SK-N-SH (cell line): ENCODE measurements around the gene THBS1. TPM values are rescaled to one million over a fixed set of nuclear protein-coding genes. Genes with fewer than 3 reads are reported as not detected.
A peak's percentile ranks its signal among the peaks of the same experiment; 100 is the strongest.

ENCODE experiments used
- CTCF ChIA-PET: fragments of 300-600, 350-600 bp; formaldehyde crosslinking; extraction: SDS; loops from one replicate; lab custom pipeline; 2021; lab: Yijun Ruan, JAX
- POLR2A ChIA-PET: fragments of 350-600 bp; sonication (Branson Sonifier 250); formaldehyde crosslinking; extraction: SDS; loops from one replicate; lab custom pipeline; 2020; ENCODE audit warnings: antibody characterized with exemption, inconsistent platforms; lab: Yijun Ruan, JAX
- DNase-seq: peaks from one replicate; pipeline ENCODE4 v3.0.0; 2012
- H2AFZ ChIP-seq: fragments of 200-600 bp; sonication (generic); 2 replicates; pipeline ENCODE4 v1.8.1; 2016; ENCODE audit warnings: antibody characterized with exemption, mild to moderate bottlenecking, low read depth
- H3F3A ChIP-seq: fragments of 200-600 bp; sonication (generic); replicated peaks from 2 replicates; pipeline ENCODE3; 2016; ENCODE audit warnings: antibody characterized with exemption, mild to moderate bottlenecking; ENCODE audit not compliant: insufficient read depth
- H3K27ac ChIP-seq, 2 experiments: fragments of 200-500 bp in 1 of 2; fragments of 200-600 bp in 1 of 2; sonication (Bioruptor generic) in 1 of 2; sonication (generic), shearing (Covaris generic) in 1 of 2; 2 replicates each; pipeline versions ENCODE4 v1.5.1 to v1.6.1; 2014 to 2016; ENCODE audit warnings: low read depth in 2 of 2, inconsistent platforms in 1 of 2, low read length in 1 of 2, mild to moderate bottlenecking in 1 of 2, mixed read lengths in 1 of 2
- H3K27me3 ChIP-seq: fragments of 200-600 bp; sonication (generic), shearing (Covaris generic); 2 replicates; pipeline ENCODE4 v1.6.1; 2016; ENCODE audit warnings: mixed run types; ENCODE audit not compliant: insufficient read depth
- H3K36me3 ChIP-seq, 2 experiments: fragments of 200-500 bp in 1 of 2; fragments of 200-600 bp in 1 of 2; sonication (Bioruptor generic) in 1 of 2; sonication (generic) in 1 of 2; replicated peaks in 1 of 2; 2 replicates each; pipeline versions ENCODE3 to v1.5.1; 2014 to 2016; ENCODE audit warnings: low read length in 1 of 2, mild to moderate bottlenecking in 1 of 2; ENCODE audit not compliant: insufficient read depth in 2 of 2, control insufficient read depth in 1 of 2
- H3K4me1 ChIP-seq, 2 experiments: fragments of 200-500 bp in 1 of 2; fragments of 200-600 bp in 1 of 2; sonication (Bioruptor generic) in 1 of 2; sonication (generic), shearing (Covaris generic) in 1 of 2; 2 replicates each; pipeline versions ENCODE4 v1.5.1 to v1.6.1; 2014 to 2016; ENCODE audit warnings: low read depth in 1 of 2, low read length in 1 of 2, mixed run types in 1 of 2; ENCODE audit not compliant: insufficient read depth in 2 of 2, control insufficient read depth in 1 of 2
- H3K4me2 ChIP-seq: fragments of 200-600 bp; sonication (generic), shearing (Covaris generic); 2 replicates; pipeline ENCODE4 v1.6.1; 2017; ENCODE audit warnings: mixed run types
- H3K4me3 ChIP-seq, 2 experiments: fragments of 200-500 bp in 1 of 2; fragments of 200-600 bp in 1 of 2; sonication (Bioruptor generic) in 1 of 2; sonication (generic), shearing (Covaris generic) in 1 of 2; 2 replicates each; pipeline versions ENCODE4 v1.5.1 to v1.8.1; 2014 to 2016; ENCODE audit warnings: low read depth in 2 of 2, inconsistent platforms in 1 of 2, low read length in 1 of 2, mild to moderate bottlenecking in 1 of 2, mixed read lengths in 1 of 2, moderate library complexity in 1 of 2
- H3K79me2 ChIP-seq: fragments of 200-600 bp; sonication (generic); 2 replicates; pipeline ENCODE4 v1.8.1; 2017; ENCODE audit warnings: mild to moderate bottlenecking; ENCODE audit not compliant: insufficient read depth
- H3K9ac ChIP-seq: fragments of 200-600 bp; sonication (generic); 2 replicates; pipeline ENCODE4 v1.6.1; 2017; ENCODE audit warnings: mixed run types
- H3K9me2 ChIP-seq: fragments of 200-600 bp; sonication (generic); 2 replicates; pipeline ENCODE4 v1.6.1; 2017; ENCODE audit warnings: mixed run types
- H3K9me3 ChIP-seq: fragments of 200-600 bp; sonication (generic); 2 replicates; pipeline ENCODE4 v1.6.1; 2017; ENCODE audit warnings: mixed run types, mild to moderate bottlenecking, moderate library complexity
- H4K20me1 ChIP-seq: fragments of 200-600 bp; sonication (generic); 2 replicates; pipeline ENCODE4 v1.6.1; 2017; ENCODE audit warnings: mild to moderate bottlenecking, mixed run types; ENCODE audit not compliant: insufficient read depth
- CHD2 ChIP-seq: fragments of 150-350 bp; IDR thresholded peaks from 2 replicates; pipeline ENCODE4 v1.6.1; 2018; ENCODE audit warnings: low read length; ENCODE audit not compliant: partially characterized antibody
- CTCF ChIP-seq: fragments of 200-600 bp; sonication (generic); IDR thresholded peaks from 2 replicates; pipeline ENCODE4 v1.6.1; 2017; ENCODE audit warnings: antibody characterized with exemption, mild to moderate bottlenecking, moderate library complexity
- EP300 ChIP-seq, 2 experiments: IDR thresholded peaks; 2 replicates each; pipeline versions ENCODE4 v1.4.0 to v1.6.1; 2012; ENCODE audit warnings: borderline replicate concordance in 1 of 2, low read depth in 1 of 2, low read length in 1 of 2
- EZH2phosphoT487 ChIP-seq: fragments of 200-600 bp; sonication (generic); IDR thresholded peaks from 2 replicates; pipeline ENCODE4 v1.6.1; 2017; ENCODE audit warnings: low read depth, mixed run types, mild to moderate bottlenecking, antibody characterized with exemption, moderate library complexity, borderline replicate concordance
- FOXJ3 ChIP-seq: sonication (generic); formaldehyde crosslinking; IDR thresholded peaks from 2 replicates; pipeline ENCODE4 v1.5.1; 2020; ENCODE audit warnings: mild to moderate bottlenecking, missing genetic modification reagents
- FOXM1 ChIP-seq: IDR thresholded peaks from 2 replicates; pipeline ENCODE4 v1.4.0; 2012; ENCODE audit warnings: low read depth, mild to moderate bottlenecking
- GABPA ChIP-seq: IDR thresholded peaks from 2 replicates; pipeline ENCODE4 v1.4.0; 2012; ENCODE audit warnings: low read depth, mild to moderate bottlenecking
- IRF3 ChIP-seq: fragments of 150-350 bp; IDR thresholded peaks from 2 replicates; pipeline ENCODE4 v1.6.1; 2016; ENCODE audit warnings: mild to moderate bottlenecking, low read depth, low read length
- JUND ChIP-seq: IDR thresholded peaks from 2 replicates; pipeline ENCODE4 v1.4.0; 2012
- MAX ChIP-seq: IDR thresholded peaks from 2 replicates; pipeline ENCODE4 v1.4.0; 2012; ENCODE audit warnings: low read depth
- NFIC ChIP-seq: IDR thresholded peaks from 2 replicates; pipeline ENCODE4 v1.4.0; 2012; ENCODE audit warnings: borderline replicate concordance
- NRF1 ChIP-seq: IDR thresholded peaks from 2 replicates; pipeline ENCODE4 v1.6.1; 2012; ENCODE audit warnings: low read depth, mild to moderate bottlenecking, low read length
- PBX3 ChIP-seq: IDR thresholded peaks from 2 replicates; pipeline ENCODE4; 2012
- RCOR1 ChIP-seq: fragments of 150-350 bp; IDR thresholded peaks from 2 replicates; pipeline ENCODE4 v1.6.1; 2017; ENCODE audit warnings: antibody characterized with exemption, low read length
- REST ChIP-seq: IDR thresholded peaks from 2 replicates; pipeline ENCODE4 v1.6.1; 2012; ENCODE audit warnings: mild to moderate bottlenecking, low read depth, low read length, moderate library complexity
- RXRA ChIP-seq: IDR thresholded peaks from 2 replicates; pipeline ENCODE4 v1.4.0; 2012; ENCODE audit warnings: low read depth, mild to moderate bottlenecking, borderline replicate concordance
- SIN3A ChIP-seq: IDR thresholded peaks from 2 replicates; pipeline ENCODE4 v1.6.1; 2012; ENCODE audit warnings: low read depth, mild to moderate bottlenecking, low read length, moderate library complexity, borderline replicate concordance
- SMC3 ChIP-seq: IDR thresholded peaks from 2 replicates; pipeline ENCODE4 v1.6.1; 2012; ENCODE audit warnings: low read depth, low read length, improper control_type of control experiment
- TCF12 ChIP-seq: IDR thresholded peaks from 2 replicates; pipeline ENCODE4 v1.4.0; 2012
- TEAD4 ChIP-seq: IDR thresholded peaks from 2 replicates; pipeline ENCODE4 v1.4.0; 2012; ENCODE audit warnings: mild to moderate bottlenecking, borderline replicate concordance; ENCODE audit not compliant: insufficient read depth
- USF1 ChIP-seq: IDR thresholded peaks from 2 replicates; pipeline ENCODE4 v1.4.0; 2012; ENCODE audit warnings: low read depth, borderline replicate concordance
- USF2 ChIP-seq: fragments of 150-350 bp; IDR thresholded peaks from 2 replicates; pipeline ENCODE4 v1.6.1; 2017; ENCODE audit warnings: antibody characterized with exemption, low read length, low read depth, borderline replicate concordance
- YY1 ChIP-seq: IDR thresholded peaks from 2 replicates; pipeline ENCODE4 v1.4.0; 2012; ENCODE audit warnings: low read depth, mild to moderate bottlenecking
- WGBS: methylation state at CpG from one replicate; pipeline ENCODE4 v1.1.6; 2017; ENCODE audit warnings: low lambda C conversion rate; 5-methylcytosine and 5-hydroxymethylcytosine counted together
- polyA plus RNA-seq, 3 experiments: library from polyadenylated mRNA; depleted of rRNA; stranded (reverse); fragments of >200 nt; gene quantifications; 2 replicates each; pipeline ENCODE4 v1.2.3, GENCODE V29; 2012

THBS1 gene
- polyA plus RNA-seq, 1 of the 3 experiments (the other 2 are of a cell fraction): 117 TPM

GRCh38 chr15:39641191-39641889, 60.5 kb downstream of the THBS1 start:
- H3K9me2 ChIP-seq: no peaks in the 10 kb centered on the region
- no peaks in the 10 kb centered on the region for H3K27me3 ChIP-seq
- H3K9me3 ChIP-seq: no peaks in the 10 kb centered on the region
- ChIA-PET POLR2A (no interaction called here), CTCF (interaction anchor here (0.7 to 2.0 kb wide), 4 partner anchors 10 to 116 kb away, joined by 3 to 5 read pairs (median 4); no protein-coding TSS in a partner anchor)
- peaks cover 23% of the 10 kb centered on the region for H3F3A ChIP-seq
- H4K20me1 ChIP-seq: no peaks in the 10 kb centered on the region
- H3K79me2 ChIP-seq: no peaks in the 10 kb centered on the region
- no peak for DNase-seq
- no peak overlapping the region for H3K4me3 ChIP-seq
- peak overlapping the region; percentile 64; the same call in 1 of the 2 replicates for H3K4me2 ChIP-seq
- H3K36me3 ChIP-seq: no peaks in the 10 kb centered on the region
- WGBS: 62% methylated on average over 11 of the region's 11 CpGs
- peak overlapping the region; percentile 77 to 92; a peak in 3 of 4 replicates for H3K27ac ChIP-seq
- H3K4me1 ChIP-seq: peaks cover 9 to 27% of the 10 kb centered on the region in 2 experiments
- no peak overlapping the region for H2AFZ ChIP-seq
- peak overlapping the region; percentile 58; the same call in 1 of the 2 replicates for H3K9ac ChIP-seq
- TF ChIP-seq GABPA (no peak), IRF3 (no peak), FOXM1 (no peak), USF1 (no peak), NFIC (no peak), EZH2phosphoT487 (no peak), MAX (no peak; the same call in 1 of the 2 replicates), SMC3 (no peak), TEAD4 (no peak), NRF1 (no peak), FOXJ3 (CRISPR knock-in tag) (no peak), EP300 (IDR thresholded peaks at IDR 0.05; ENCODE audit: borderline replicate concordance in 1 of 2, low read depth in 1 of 2, low read length in 1 of 2) (no peak), CTCF (peak; percentile 31; the same call in 1 of the 2 replicates), CHD2 (no peak), JUND (0 out of 2 replicates have a peak, but pooled peaks have one; percentile 9), USF2 (no peak), PBX3 (peak; percentile 51; the same call in 1 of the 2 replicates), SIN3A (no peak), RCOR1 (no peak), RXRA (no peak), REST (no peak), YY1 (no peak), TCF12 (0 out of 2 replicates have a peak, but pooled peaks have one; percentile 7)
